ENCODE data around the gene TMEM35A. TPM values are rescaled to one million over a fixed set of nuclear protein-coding genes. Genes with fewer than 3 reads are reported as not detected.

TMEM35A gene
- total RNA-seq, 1 experiment from 2014 or later, result not detected

DNA sequence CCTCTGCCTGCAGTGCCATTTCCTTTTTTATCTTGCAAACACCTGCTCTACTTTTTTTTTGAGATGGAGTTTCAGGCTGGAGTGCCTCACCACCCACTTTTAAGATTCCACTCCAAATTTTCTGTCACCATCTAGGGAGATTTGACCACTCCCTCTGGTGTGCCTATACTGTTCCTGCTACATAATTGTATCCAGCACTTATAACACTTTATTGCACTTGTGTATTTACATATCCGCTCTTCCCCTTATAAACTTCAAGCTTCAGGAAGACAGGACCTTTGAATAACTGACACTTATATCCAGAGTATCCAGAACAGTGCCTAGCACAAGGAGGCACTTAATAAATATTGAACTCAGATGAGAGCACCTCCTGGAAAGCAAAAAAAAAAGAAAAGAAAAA lies 13.1 kb downstream of the TMEM35A start:
- no peak for DNase-seq
- Histone ChIP-seq H3K36me3 (ENCODE audit: low read depth) (no peaks in the 10 kb centered on the region), H3K27me3 (ENCODE audit: insufficient read depth, low read depth) (no peaks in the 10 kb centered on the region), H3K9me2 (ENCODE audit: insufficient read depth) (no peaks in the 10 kb centered on the region), H4K20me1 (ENCODE audit: insufficient read depth) (no peaks in the 10 kb centered on the region), H3F3A (ENCODE audit: insufficient read depth, low read depth) (no peaks in the 10 kb centered on the region), H3K9me3 (ENCODE audit: insufficient read depth, low read depth) (no peaks in the 10 kb centered on the region), H3K27ac (no peak overlapping the region), H3K4me3 (no peak overlapping the region), H3K4me1 (replicated peaks; ENCODE audit: insufficient read depth) (no peaks in the 10 kb centered on the region), H3K4me2 (no peak overlapping the region), H3K79me2 (ENCODE audit: low read depth) (no peaks in the 10 kb centered on the region), H2AFZ (no peak overlapping the region)
- BruUV-seq (replicated peaks), result no TSS peak
- ChIA-PET POLR2A (ENCODE audit: unreplicated experiment) (no interaction called here), CTCF (interaction anchor here (0.7 kb wide), 1 partner anchor 52 kb away, joined by 3 read pairs; no protein-coding TSS in a partner anchor)
- TF ChIP-seq EZH2 (IDR thresholded peaks at IDR 0.05; ENCODE audit: low read depth), result no peak
- TF ChIP-seq, protein P1, sequence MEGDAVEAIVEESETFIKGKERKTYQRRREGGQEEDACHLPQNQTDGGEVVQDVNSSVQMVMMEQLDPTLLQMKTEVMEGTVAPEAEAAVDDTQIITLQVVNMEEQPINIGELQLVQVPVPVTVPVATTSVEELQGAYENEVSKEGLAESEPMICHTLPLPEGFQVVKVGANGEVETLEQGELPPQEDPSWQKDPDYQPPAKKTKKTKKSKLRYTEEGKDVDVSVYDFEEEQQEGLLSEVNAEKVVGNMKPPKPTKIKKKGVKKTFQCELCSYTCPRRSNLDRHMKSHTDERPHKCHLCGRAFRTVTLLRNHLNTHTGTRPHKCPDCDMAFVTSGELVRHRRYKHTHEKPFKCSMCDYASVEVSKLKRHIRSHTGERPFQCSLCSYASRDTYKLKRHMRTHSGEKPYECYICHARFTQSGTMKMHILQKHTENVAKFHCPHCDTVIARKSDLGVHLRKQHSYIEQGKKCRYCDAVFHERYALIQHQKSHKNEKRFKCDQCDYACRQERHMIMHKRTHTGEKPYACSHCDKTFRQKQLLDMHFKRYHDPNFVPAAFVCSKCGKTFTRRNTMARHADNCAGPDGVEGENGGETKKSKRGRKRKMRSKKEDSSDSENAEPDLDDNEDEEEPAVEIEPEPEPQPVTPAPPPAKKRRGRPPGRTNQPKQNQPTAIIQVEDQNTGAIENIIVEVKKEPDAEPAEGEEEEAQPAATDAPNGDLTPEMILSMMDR (conservative IDR thresholded peaks at IDR 0.05), result no peak
- intact Hi-C loops (cut with micrococcal nuclease; ENCODE audit: unreplicated experiment), result no loop called here

DNA sequence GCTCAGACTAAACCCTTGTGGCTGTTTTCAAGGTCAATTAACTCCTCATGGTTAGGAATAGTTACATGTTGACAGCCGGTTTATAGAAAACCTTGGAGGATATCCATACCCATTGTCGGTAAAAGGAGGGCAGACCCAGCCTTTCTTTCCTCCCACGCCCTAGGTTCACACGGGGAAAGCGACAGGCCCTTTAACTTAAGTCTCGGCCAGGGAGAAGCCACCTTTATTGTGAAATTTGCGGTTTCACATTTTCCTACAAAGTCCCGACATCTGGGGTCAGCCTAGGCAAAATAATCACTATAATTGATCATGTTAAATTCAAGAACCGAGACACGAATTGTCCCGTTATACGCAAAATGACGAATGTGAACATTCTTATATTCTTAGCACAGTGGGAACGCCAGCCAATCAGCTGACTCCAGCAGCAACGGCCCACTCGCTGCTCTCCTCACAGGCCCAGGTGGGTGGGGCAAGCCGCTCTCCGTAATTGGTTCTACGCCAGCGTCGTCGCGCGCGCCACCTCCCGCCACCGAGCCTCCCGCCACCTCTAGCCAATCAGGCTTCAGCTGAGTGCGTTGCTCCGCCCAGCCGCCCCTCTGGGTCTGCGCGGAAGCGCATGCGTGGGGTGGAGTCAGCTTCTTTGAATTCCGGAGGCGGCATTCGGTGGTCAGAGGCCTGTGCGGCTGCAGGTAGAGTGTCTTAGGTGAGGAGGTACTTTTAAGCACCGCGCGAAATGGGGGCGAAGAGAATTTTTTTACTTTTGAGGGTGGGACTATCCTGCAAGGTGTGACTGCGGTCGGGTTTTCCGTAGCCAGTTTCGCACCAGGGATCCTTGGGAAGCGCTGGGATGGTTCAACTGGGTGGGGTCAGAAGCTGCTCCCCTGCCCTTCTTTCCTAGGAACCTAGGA lies 19.1 kb downstream of the TMEM35A start, which contains the start of gene CENPI:
Gene CENPI (plus strand): TSS at position 659 of the 908 bp plus-strand sequence. CDS start 2,867 bp downstream, outside the sequence.
- Histone ChIP-seq H3K9me2 (ENCODE audit: insufficient read depth) (no peaks in the 10 kb centered on the region), H3K9me3 (ENCODE audit: insufficient read depth, low read depth) (no peaks in the 10 kb centered on the region), H3F3A (ENCODE audit: insufficient read depth, low read depth) (no peaks in the 10 kb centered on the region), H3K27ac (no peak within 1 kb of the TSS), H3K4me2 (peak within 1 kb of the TSS; percentile 80), H2AFZ (peak within 1 kb of the TSS; percentile 79), H3K4me3 (peak within 1 kb of the TSS; percentile 59), H4K20me1 (ENCODE audit: insufficient read depth) (no peaks in the 10 kb centered on the region), H3K4me1 (replicated peaks; ENCODE audit: insufficient read depth) (peaks cover 4% of the 10 kb centered on the region), H3K36me3 (ENCODE audit: low read depth) (no peaks in the 10 kb centered on the region), H3K79me2 (ENCODE audit: low read depth) (peaks cover 18% of the 10 kb centered on the region; the same call in 1 of the 2 replicates), H3K27me3 (ENCODE audit: insufficient read depth, low read depth) (no peaks in the 10 kb centered on the region)
- intact Hi-C loops (cut with micrococcal nuclease; ENCODE audit: unreplicated experiment), result loop anchor here (2.0 kb wide), 2 partner anchors 47 to 203 kb away; no protein-coding TSS in a partner anchor
- TF ChIP-seq EZH2 (IDR thresholded peaks at IDR 0.05; ENCODE audit: low read depth), result no peak
- TF ChIP-seq, protein P1 (conservative IDR thresholded peaks at IDR 0.05), result no peak
- TSS peak; percentile 79 for BruUV-seq (replicated peaks)
- peak; percentile 87 to 96 for DNase-seq
- CTCF ChIA-PET, result no interaction called here
- POLR2A ChIA-PET (ENCODE audit: unreplicated experiment), result interaction anchor here (0.6 to 0.8 kb wide), 4 partner anchors 12 to 376 kb away, joined by 3 to 6 read pairs (median 4); no protein-coding TSS in a partner anchor

DNA sequence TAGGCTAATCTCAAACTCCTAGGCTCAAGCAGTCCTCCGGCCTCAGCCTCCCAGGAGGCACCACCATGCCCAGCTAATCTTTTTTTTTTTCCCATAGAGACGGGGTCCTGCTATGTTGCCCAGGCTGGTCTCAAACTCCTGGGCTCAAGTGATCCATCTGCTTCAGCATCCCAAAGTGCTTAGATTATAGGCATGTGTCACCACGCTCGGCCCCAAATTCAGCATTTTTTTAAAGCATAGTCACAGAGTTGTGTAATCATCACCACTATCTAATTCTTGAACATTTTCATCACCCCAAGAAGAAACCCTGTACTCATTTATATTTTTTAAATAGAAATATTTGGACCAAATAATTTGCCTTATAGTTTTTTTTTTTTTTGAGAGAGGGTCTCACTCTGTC lies 29.6 kb downstream of the TMEM35A start:
- Histone ChIP-seq H3K36me3 (ENCODE audit: low read depth) (no peaks in the 10 kb centered on the region), H3K9me3 (ENCODE audit: insufficient read depth, low read depth) (no peaks in the 10 kb centered on the region)
- DNase-seq, result no peak

More for the DNA sequence above, 29.6 kb downstream of the TMEM35A start:
- POLR2A ChIA-PET (ENCODE audit: unreplicated experiment), result no interaction called here
- CTCF ChIA-PET, result no interaction called here
- intact Hi-C loops (cut with micrococcal nuclease; ENCODE audit: unreplicated experiment), result no loop called here
- no peaks in the 10 kb centered on the region for H3K79me2 ChIP-seq (ENCODE audit: low read depth)
- TF ChIP-seq EZH2 (IDR thresholded peaks at IDR 0.05; ENCODE audit: low read depth), result no peak
- TF ChIP-seq, protein P1 (conservative IDR thresholded peaks at IDR 0.05), result no peak
- H3K27ac ChIP-seq, result no peak overlapping the region
- H3K27me3 ChIP-seq (ENCODE audit: insufficient read depth, low read depth), result no peaks in the 10 kb centered on the region
- H3K4me2 ChIP-seq, result no peak overlapping the region
- no peak overlapping the region for H2AFZ ChIP-seq
- no peaks in the 10 kb centered on the region for H4K20me1 ChIP-seq (ENCODE audit: insufficient read depth)
- H3K9me2 ChIP-seq (ENCODE audit: insufficient read depth), result no peaks in the 10 kb centered on the region
- no peaks in the 10 kb centered on the region for H3F3A ChIP-seq (ENCODE audit: insufficient read depth, low read depth)
- no TSS peak for BruUV-seq (replicated peaks)
- no peak overlapping the region for H3K4me3 ChIP-seq
- no peaks in the 10 kb centered on the region for H3K4me1 ChIP-seq (replicated peaks; ENCODE audit: insufficient read depth)
